A549 (cell line): Measurements from ENCODE around the gene FBXO22. TPM values are rescaled to one million over a fixed set of nuclear protein-coding genes. Genes with fewer than 3 reads are reported as not detected.

ENCODE experiments used
- ATAC-seq, 2 experiments: fragments of 200-7000 bp in 1 of 2; fragments of >200 bp in 1 of 2; cut with Nextera tagmentation in 1 of 2; cut with Tn5 transposase in 1 of 2; 3 replicates each; pipeline versions ENCODE4 v1.8.0 to v1.9.1; 2018 to 2020; ENCODE audit warnings: mild to moderate bottlenecking in 1 of 2, moderate library complexity in 1 of 2
- CTCF ChIA-PET: fragments of 300-600 bp; sonication (Branson Sonifier 250); formaldehyde crosslinking; extraction: SDS; loops from one replicate; lab custom pipeline; 2021; ENCODE audit warnings: antibody characterized with exemption, inconsistent platforms; lab: Yijun Ruan, JAX
- POLR2A ChIA-PET: fragments of 350-600 bp; formaldehyde crosslinking; extraction: SDS; loops from one replicate; lab custom pipeline; 2021; ENCODE audit warnings: antibody characterized with exemption, inconsistent platforms; lab: Yijun Ruan, JAX
- DNase-seq, 2 experiments: peaks; one replicate each; pipeline versions ENCODE4 v3.0.0 to v3.0.0-alpha.2; 2011 to 2016; ENCODE audit warnings: low read depth in 1 of 2, low spot score in 1 of 2
- FAIRE-seq: peaks from 2 replicates; lab custom pipeline; 2011; peaks lifted over from hg19 to GRCh38; lab: Jason Lieb, UNC
- H3K27ac ChIP-seq, 2 experiments: fragments of >200 bp; sonication (Bioruptor Twin); formaldehyde crosslinking; 3 replicates each; pipeline ENCODE4 v1.5.1; 2016 to 2017
- H3K4me1 ChIP-seq: fragments of >200 bp; sonication (Bioruptor Twin); formaldehyde crosslinking; 3 replicates; pipeline ENCODE4 v1.6.1; 2016
- H3K4me2 ChIP-seq: fragments of >200 bp; sonication (Bioruptor Twin); formaldehyde crosslinking; 3 replicates; pipeline ENCODE4 v1.6.1; 2016
- H3K4me3 ChIP-seq: fragments of >200 bp; sonication (Bioruptor Twin); formaldehyde crosslinking; 3 replicates; pipeline ENCODE4 v1.5.1; 2016
- H3K9me3 ChIP-seq: fragments of >200 bp; sonication (Bioruptor Twin); formaldehyde crosslinking; 3 replicates; pipeline ENCODE4 v1.6.1; 2016
- BCL3 ChIP-seq: fragments of >200 bp; sonication (Bioruptor Twin); formaldehyde crosslinking; IDR thresholded peaks from 3 replicates; pipeline ENCODE4 v1.6.1; 2016
- CBX2 ChIP-seq: fragments of 200-600 bp; sonication (generic); IDR thresholded peaks from 2 replicates; pipeline ENCODE4 v1.6.1; 2016; ENCODE audit warnings: low read depth, mild to moderate bottlenecking, borderline replicate concordance
- CEBPB ChIP-seq, 2 experiments: fragments of >200 bp in 1 of 2; sonication (Bioruptor Twin) in 1 of 2; formaldehyde crosslinking in 1 of 2; IDR thresholded peaks; 2 replicates each; pipeline ENCODE4 v1.6.1; 2012 to 2016
- CHD2 ChIP-seq: fragments of 150-350 bp; IDR thresholded peaks from 2 replicates; pipeline ENCODE4 v1.6.1; 2014; ENCODE audit warnings: low read length; ENCODE audit not compliant: partially characterized antibody
- EHMT2 ChIP-seq: fragments of 200-600 bp; sonication (generic); IDR thresholded peaks from 2 replicates; pipeline ENCODE4 v1.6.1; 2016; ENCODE audit warnings: antibody characterized with exemption, low read depth, mild to moderate bottlenecking, moderate library complexity
- ELK1 ChIP-seq: fragments of 150-350 bp; IDR thresholded peaks from 2 replicates; pipeline ENCODE4 v1.6.1; 2014; ENCODE audit warnings: low read depth, mild to moderate bottlenecking, low read length
- GATA3 ChIP-seq: IDR thresholded peaks from 2 replicates; pipeline ENCODE4 v1.6.1; 2012; ENCODE audit warnings: borderline replicate concordance
- HOXA7 ChIP-seq: fragments of 250-450 bp; sonication (Bioruptor Pico); IDR thresholded peaks from 2 replicates; pipeline ENCODE4 v1.5.0; 2020; ENCODE audit warnings: mild to moderate bottlenecking, moderate library complexity
- HOXB13 ChIP-seq: fragments of 250-450 bp; sonication (Bioruptor Pico); IDR thresholded peaks from 2 replicates; pipeline ENCODE4 v1.5.0; 2020; ENCODE audit warnings: low read depth, mild to moderate bottlenecking, moderate library complexity
- JUNB ChIP-seq: fragments of >200 bp; sonication (Bioruptor Twin); formaldehyde crosslinking; IDR thresholded peaks from 2 replicates; pipeline ENCODE4 v1.6.1; 2016
- MAZ ChIP-seq: fragments of 150-350 bp; IDR thresholded peaks from 2 replicates; pipeline ENCODE4 v1.6.1; 2014; ENCODE audit warnings: antibody characterized with exemption, low read depth, low read length, borderline replicate concordance
- NPAS2 ChIP-seq: fragments of 250-450 bp; sonication (Bioruptor Pico); IDR thresholded peaks from 2 replicates; pipeline ENCODE4 v1.8.0; 2022; ENCODE audit warnings: mild to moderate bottlenecking, moderate library complexity, borderline replicate concordance
- POLR2A ChIP-seq: IDR thresholded peaks from 2 replicates; pipeline ENCODE4 v1.6.1; 2012; ENCODE audit warnings: mild to moderate bottlenecking, low read length
- POLR2AphosphoS2 ChIP-seq: conservative IDR thresholded peaks from 2 replicates; pipeline ENCODE4 v1.6.1; 2012; ENCODE audit warnings: low read length, improper control_type of control experiment, inconsistent platforms
- RCOR1 ChIP-seq: fragments of 150-350 bp; IDR thresholded peaks from 2 replicates; pipeline ENCODE4 v1.6.1; 2014; ENCODE audit warnings: antibody characterized with exemption, low read length, low read depth
- SMC3 ChIP-seq: fragments of >200 bp; sonication (Bioruptor Twin); formaldehyde crosslinking; IDR thresholded peaks from 3 replicates; pipeline ENCODE4 v1.6.1; 2018; ENCODE audit warnings: inconsistent platforms
- SREBF2 ChIP-seq: fragments of 450-650 bp; IDR thresholded peaks from 2 replicates; pipeline ENCODE4 v1.6.1; 2014; ENCODE audit warnings: mild to moderate bottlenecking, moderate library complexity
- WGBS: methylation state at CpG from one replicate; pipeline ENCODE4 v1.1.6; 2017; ENCODE audit errors: missing lambda C conversion rate; 5-methylcytosine and 5-hydroxymethylcytosine counted together
- polyA plus RNA-seq, 4 experiments: library from polyadenylated mRNA; depleted of rRNA in 3 of 4; stranded (reverse); fragments of >200 nt; fragmentation: RNase III in 1 of 4; extraction: RNeasy Plus Mini Kit Qiagen cat#74134 plus additional on column Dnase treatment in 1 of 4; gene quantifications; 2 replicates in 3 of 4; 3 replicates in 1 of 4; pipeline ENCODE4 v1.2.3, GENCODE V29; 2011 to 2017
- TF ChIP-seq, protein P1 (sequence below): fragments of >200 bp; sonication (Bioruptor Twin); formaldehyde crosslinking; IDR thresholded peaks from 3 replicates; pipeline ENCODE4 v1.5.1; 2016
- TF ChIP-seq, protein P2 (sequence below): fragments of 200-600 bp; sonication (generic); IDR thresholded peaks from 2 replicates; pipeline ENCODE4 v1.6.1; 2016; ENCODE audit warnings: antibody characterized with exemption, mild to moderate bottlenecking, moderate library complexity

Gene FBXO22
- polyA plus RNA-seq, 2 of the 4 experiments (the other 2 are of a cell fraction) = 75.1 to 133 TPM

- ATAC-seq (no peak), FAIRE-seq (no peak)
- H3K4me2 ChIP-seq = no peak overlapping the region
- POLR2A ChIA-PET = no interaction called here
- CTCF ChIA-PET = no interaction called here
- TF ChIP-seq NPAS2 (CRISPR knock-in tag) = no peak
- TF ChIP-seq POLR2A = no peak
- TF ChIP-seq, protein P1, sequence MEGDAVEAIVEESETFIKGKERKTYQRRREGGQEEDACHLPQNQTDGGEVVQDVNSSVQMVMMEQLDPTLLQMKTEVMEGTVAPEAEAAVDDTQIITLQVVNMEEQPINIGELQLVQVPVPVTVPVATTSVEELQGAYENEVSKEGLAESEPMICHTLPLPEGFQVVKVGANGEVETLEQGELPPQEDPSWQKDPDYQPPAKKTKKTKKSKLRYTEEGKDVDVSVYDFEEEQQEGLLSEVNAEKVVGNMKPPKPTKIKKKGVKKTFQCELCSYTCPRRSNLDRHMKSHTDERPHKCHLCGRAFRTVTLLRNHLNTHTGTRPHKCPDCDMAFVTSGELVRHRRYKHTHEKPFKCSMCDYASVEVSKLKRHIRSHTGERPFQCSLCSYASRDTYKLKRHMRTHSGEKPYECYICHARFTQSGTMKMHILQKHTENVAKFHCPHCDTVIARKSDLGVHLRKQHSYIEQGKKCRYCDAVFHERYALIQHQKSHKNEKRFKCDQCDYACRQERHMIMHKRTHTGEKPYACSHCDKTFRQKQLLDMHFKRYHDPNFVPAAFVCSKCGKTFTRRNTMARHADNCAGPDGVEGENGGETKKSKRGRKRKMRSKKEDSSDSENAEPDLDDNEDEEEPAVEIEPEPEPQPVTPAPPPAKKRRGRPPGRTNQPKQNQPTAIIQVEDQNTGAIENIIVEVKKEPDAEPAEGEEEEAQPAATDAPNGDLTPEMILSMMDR = no peak
- TF ChIP-seq, protein P2, sequence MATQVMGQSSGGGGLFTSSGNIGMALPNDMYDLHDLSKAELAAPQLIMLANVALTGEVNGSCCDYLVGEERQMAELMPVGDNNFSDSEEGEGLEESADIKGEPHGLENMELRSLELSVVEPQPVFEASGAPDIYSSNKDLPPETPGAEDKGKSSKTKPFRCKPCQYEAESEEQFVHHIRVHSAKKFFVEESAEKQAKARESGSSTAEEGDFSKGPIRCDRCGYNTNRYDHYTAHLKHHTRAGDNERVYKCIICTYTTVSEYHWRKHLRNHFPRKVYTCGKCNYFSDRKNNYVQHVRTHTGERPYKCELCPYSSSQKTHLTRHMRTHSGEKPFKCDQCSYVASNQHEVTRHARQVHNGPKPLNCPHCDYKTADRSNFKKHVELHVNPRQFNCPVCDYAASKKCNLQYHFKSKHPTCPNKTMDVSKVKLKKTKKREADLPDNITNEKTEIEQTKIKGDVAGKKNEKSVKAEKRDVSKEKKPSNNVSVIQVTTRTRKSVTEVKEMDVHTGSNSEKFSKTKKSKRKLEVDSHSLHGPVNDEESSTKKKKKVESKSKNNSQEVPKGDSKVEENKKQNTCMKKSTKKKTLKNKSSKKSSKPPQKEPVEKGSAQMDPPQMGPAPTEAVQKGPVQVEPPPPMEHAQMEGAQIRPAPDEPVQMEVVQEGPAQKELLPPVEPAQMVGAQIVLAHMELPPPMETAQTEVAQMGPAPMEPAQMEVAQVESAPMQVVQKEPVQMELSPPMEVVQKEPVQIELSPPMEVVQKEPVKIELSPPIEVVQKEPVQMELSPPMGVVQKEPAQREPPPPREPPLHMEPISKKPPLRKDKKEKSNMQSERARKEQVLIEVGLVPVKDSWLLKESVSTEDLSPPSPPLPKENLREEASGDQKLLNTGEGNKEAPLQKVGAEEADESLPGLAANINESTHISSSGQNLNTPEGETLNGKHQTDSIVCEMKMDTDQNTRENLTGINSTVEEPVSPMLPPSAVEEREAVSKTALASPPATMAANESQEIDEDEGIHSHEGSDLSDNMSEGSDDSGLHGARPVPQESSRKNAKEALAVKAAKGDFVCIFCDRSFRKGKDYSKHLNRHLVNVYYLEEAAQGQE = no peak
- no peak for TF ChIP-seq POLR2AphosphoS2
- TF ChIP-seq RCOR1 = no peak
- TF ChIP-seq MAZ = no peak
- TF ChIP-seq ELK1 = no peak
- no peak for TF ChIP-seq HOXA7
- no peak for TF ChIP-seq CEBPB (IDR thresholded peaks at IDR 0.05)
- TF ChIP-seq SMC3 = no peak
- no peak for TF ChIP-seq GATA3
- no peak for TF ChIP-seq JUNB
- TF ChIP-seq CHD2 = no peak
- TF ChIP-seq BCL3 = no peak
- TF ChIP-seq, all 56 proteins: peak for 0
- no peak overlapping the region for H3K4me3 ChIP-seq
- no peak overlapping the region for H3K27ac ChIP-seq
- no peak for DNase-seq
- peaks cover 8% of the 10 kb centered on the region; the same call in 1 of the 3 replicates for H3K4me1 ChIP-seq
- WGBS = 78% methylated on average over 4 of the region's 4 CpGs
- H3K9me3 ChIP-seq = no peaks in the 10 kb centered on the region
Observed at GRCh38 chr15:75867449-75867848, 36.2 kb upstream of the FBXO22 start.

DNA sequence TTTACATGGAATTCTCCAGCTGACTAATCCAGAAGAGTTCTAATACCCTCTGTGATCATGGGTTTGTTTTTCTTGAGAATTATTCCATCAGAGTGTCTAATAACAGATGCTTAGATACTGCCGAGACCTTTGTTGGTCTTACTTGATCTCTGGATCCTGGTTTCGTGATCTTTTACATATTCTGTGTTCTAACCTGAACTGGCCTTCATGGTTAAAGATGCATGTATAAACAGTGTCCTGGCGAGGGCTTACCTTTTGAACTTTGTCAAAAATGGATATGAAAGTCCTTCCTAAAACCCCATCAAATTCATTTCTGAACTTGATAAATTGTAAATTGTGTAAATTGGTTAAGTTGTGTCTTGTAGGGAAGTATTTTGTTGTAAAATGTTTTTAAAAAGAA, 35.7 kb upstream of the FBXO22 start:
- no peak overlapping the region for H3K4me2 ChIP-seq
- no peak for FAIRE-seq
- 90% methylated on average over 3 of the region's 3 CpGs for WGBS
- H3K4me3 ChIP-seq = no peak overlapping the region
- DNase-seq = no peak
- H3K9me3 ChIP-seq = no peaks in the 10 kb centered on the region
- TF ChIP-seq SREBF2 = no peak
- no peak for TF ChIP-seq EHMT2
- TF ChIP-seq POLR2A = no peak
- no peak for TF ChIP-seq CBX2
- TF ChIP-seq HOXB13 = no peak
- no peak for TF ChIP-seq SMC3
- TF ChIP-seq RCOR1 = no peak
- no peak for ATAC-seq
- H3K27ac ChIP-seq = no peak overlapping the region
- peaks cover 8% of the 10 kb centered on the region; the same call in 1 of the 3 replicates for H3K4me1 ChIP-seq
- POLR2A ChIA-PET = interaction anchor here (1.4 kb wide), 1 partner anchor 24 kb away, joined by 3 read pairs; the partner anchor contains the start of gene UBE2Q2
- CTCF ChIA-PET = interaction anchor here (1.4 kb wide), 1 partner anchor 59 kb away, joined by 3 read pairs; no protein-coding TSS in a partner anchor
